Pons (tissue), 1 donor: Measurements from ENCODE around the gene FMNL2.
A peak's percentile ranks its signal among the peaks of the same experiment; 100 is the strongest.

ENCODE experiments used
- DNase-seq: peaks from one replicate; pipeline ENCODE4 v3.0.0-alpha.2; 2016; ENCODE audit warnings: low spot score

Gene FMNL2

GRCh38 chr2:152426801-152427200 lies 91.8 kb downstream of the FMNL2 start:
- no peak for DNase-seq

GRCh38 chr2:152427902-152428301 lies 92.9 kb downstream of the FMNL2 start:
- DNase-seq = peak; percentile 38

- peak; percentile 64 for DNase-seq
Measured at GRCh38 chr2:152428800-152429582, 94.0 kb downstream of the FMNL2 start.

GRCh38 chr2:152430876-152431275 lies 95.9 kb downstream of the FMNL2 start:
- DNase-seq = peak; percentile 78

- no peak for DNase-seq
Measured at GRCh38 chr2:152431370-152432098, 96.6 kb downstream of the FMNL2 start.

GRCh38 chr2:152432206-152432653 lies 97.3 kb downstream of the FMNL2 start:
- peak; percentile 79 for DNase-seq

- no peak for DNase-seq
Measured at GRCh38 chr2:152432765-152433164, 97.8 kb downstream of the FMNL2 start.

- DNase-seq = no peak
Measured at GRCh38 chr2:152433289-152433688, 98.3 kb downstream of the FMNL2 start.

GRCh38 chr2:152433791-152434190 lies 98.8 kb downstream of the FMNL2 start:
- peak; percentile 64 for DNase-seq

GRCh38 chr2:152434395-152435182 lies 99.6 kb downstream of the FMNL2 start:
- DNase-seq = no peak

- no peak for DNase-seq
Measured at GRCh38 chr2:152436148-152436547, 101.2 kb downstream of the FMNL2 start.

- DNase-seq = peak; percentile 55
Measured at GRCh38 chr2:152437276-152438108, 102.5 kb downstream of the FMNL2 start.

- DNase-seq = no peak
Measured at GRCh38 chr2:152440049-152440448, 105.1 kb downstream of the FMNL2 start.

GRCh38 chr2:152440460-152440859 lies 105.5 kb downstream of the FMNL2 start:
- DNase-seq = no peak

- DNase-seq = no peak
Measured at GRCh38 chr2:152441961-152442360, 107.0 kb downstream of the FMNL2 start.

- DNase-seq = no peak
Measured at GRCh38 chr2:152443771-152444170, 108.8 kb downstream of the FMNL2 start.

GRCh38 chr2:152444448-152444847 lies 109.5 kb downstream of the FMNL2 start:
- DNase-seq = peak; percentile 61

GRCh38 chr2:152445375-152445774 lies 110.4 kb downstream of the FMNL2 start:
- DNase-seq = no peak

GRCh38 chr2:152445791-152446201 lies 110.8 kb downstream of the FMNL2 start:
- peak; percentile 79 for DNase-seq

GRCh38 chr2:152446213-152446612 lies 111.2 kb downstream of the FMNL2 start:
- no peak for DNase-seq

GRCh38 chr2:152447897-152448296 lies 112.9 kb downstream of the FMNL2 start:
- DNase-seq = no peak

- no peak for DNase-seq
Measured at GRCh38 chr2:152448606-152449005, 113.6 kb downstream of the FMNL2 start.
